Renal cortex interstitium (tissue), 11 donors: ENCODE results near the gene ZBTB7C. TPM values are rescaled to one million over a fixed set of nuclear protein-coding genes. Genes with fewer than 3 reads are reported as not detected.

Experiments used
- DNase-seq, 11 donors: peaks; one replicate each; pipeline ENCODE4 v3.0.0-alpha.2; 2013; ENCODE audit warnings: low read depth in 9 of 11, low spot score in 4 of 11; ENCODE audit errors: extremely low read depth in 1 of 11
- polyA plus RNA-seq, 3 donors: library from polyadenylated mRNA; unstranded; fragments of 120-200 nt; gene quantifications; one replicate each; pipeline ENCODE4 v1.2.1, GENCODE V29; 2013; ENCODE audit not compliant: insufficient read length in 3 of 3

The ZBTB7C gene
- polyA plus RNA-seq, 3 donors: 12.3 to 17.0 (median 16.6) TPM

GRCh38 chr18:48428475-48429177, 19.4 kb upstream of the ZBTB7C start:
- no peak for DNase-seq

GRCh38 chr18:48422947-48423378, 13.8 kb upstream of the ZBTB7C start:
- DNase-seq: no peak

- no peak for DNase-seq
Measured at GRCh38 chr18:48419277-48420022, 10.3 kb upstream of the ZBTB7C start.

- DNase-seq: no peak
Measured at GRCh38 chr18:48418539-48419276, 9.5 kb upstream of the ZBTB7C start.

- no peak for DNase-seq
Measured at GRCh38 chr18:48417985-48418384, 8.8 kb upstream of the ZBTB7C start.

- no peak for DNase-seq
Measured at GRCh38 chr18:48413342-48413741, 4.2 kb upstream of the ZBTB7C start.

GRCh38 chr18:48412339-48412929, 3.3 kb upstream of the ZBTB7C start:
- peak in 1 of 11 donors; percentile 33 for DNase-seq

GRCh38 chr18:48410095-48410920, 1.1 kb upstream of the ZBTB7C start:
- DNase-seq: peak; percentile 58 to 88 (median 77)

GRCh38 chr18:48409591-48410094, 460 bp upstream of the ZBTB7C start:
- DNase-seq: peak in 1 of 11 donors; percentile 28

- DNase-seq: no peak
Measured at GRCh38 chr18:48408111-48408726, 964 bp downstream of the ZBTB7C start.

GRCh38 chr18:48407358-48407757, 1.8 kb downstream of the ZBTB7C start:
- DNase-seq: no peak

- DNase-seq: no peak
Measured at GRCh38 chr18:48405978-48406377, 3.2 kb downstream of the ZBTB7C start.

- DNase-seq: no peak
Measured at GRCh38 chr18:48404716-48405507, 4.3 kb downstream of the ZBTB7C start.

GRCh38 chr18:48402953-48403352, 6.2 kb downstream of the ZBTB7C start:
- DNase-seq: peak in 3 of 11 donors; percentile 46 to 79 (median 55)

GRCh38 chr18:48399303-48400075, 9.7 kb downstream of the ZBTB7C start:
- DNase-seq: no peak

- DNase-seq: no peak
Measured at GRCh38 chr18:48398074-48398473, 11.1 kb downstream of the ZBTB7C start.
